Measurements from ENCODE around the gene STOX2. TPM values are rescaled to one million over a fixed set of nuclear protein-coding genes. Genes with fewer than 3 reads are reported as not detected.

The STOX2 gene
- total and polyA plus RNA-seq, 2 of the 8 experiments (the other 6 are each of a cell fraction or from before 2014, with no cell fraction given), result 5.5 to 20.0 TPM

GRCh38 chr4:183985786-183986185 is 80.7 kb downstream of the STOX2 start:
- H3K4me1 ChIP-seq (replicated peaks in 1 of 4; ENCODE audit: control insufficient read depth in 3 of 4, insufficient read depth in 4 of 4, low read length in 3 of 4), result peaks cover 3 to 18% (median 11%) of the 10 kb centered on the region in 4 experiments

More at GRCh38 chr4:183985786-183986185, 80.7 kb downstream of the STOX2 start:
- TF ChIP-seq MAFK (IDR thresholded peaks at IDR 0.05; ENCODE audit: low read depth, low read length) (no peak), SP2 (IDR thresholded peaks at IDR 0.05; ENCODE audit: low read length) (no peak)
- no peak overlapping the region for H2AK5ac ChIP-seq (ENCODE audit: low read depth, low read length)
- no peaks in the 10 kb centered on the region for H4K20me1 ChIP-seq (replicated peaks in 1 of 2; ENCODE audit: control insufficient read depth in 1 of 2, insufficient read depth in 2 of 2, low read length in 2 of 2)
- H3K27ac ChIP-seq (ENCODE audit: low read depth, low read length), result no peak overlapping the region
- FAIRE-seq, result no peak
- H3K9me3 ChIP-seq (ENCODE audit: insufficient read depth in 2 of 2, low read depth in 1 of 2, low read length in 1 of 2), result no peaks in the 10 kb centered on the region
- H2AFZ ChIP-seq (ENCODE audit: low read length), result no peak overlapping the region
- H4K8ac ChIP-seq (ENCODE audit: extremely low read depth, insufficient read depth, low read length), result no peak overlapping the region
- no peak overlapping the region for H2BK20ac ChIP-seq (ENCODE audit: low read length)
- H3K18ac ChIP-seq (ENCODE audit: extremely low read depth, low read length), result no peak overlapping the region
- H3K23me2 ChIP-seq (ENCODE audit: low read depth, low read length), result no peaks in the 10 kb centered on the region
- peaks cover 0 to 7% (median 2%) of the 10 kb centered on the region in 4 experiments; a peak in 3 of 7 replicates for H3K27me3 ChIP-seq (replicated peaks in 1 of 4; ENCODE audit: control insufficient read depth in 3 of 4, extremely low read depth in 1 of 4, insufficient read depth in 3 of 4, low read length in 3 of 4)
- H2BK120ac ChIP-seq (replicated peaks; ENCODE audit: low read depth, low read length), result no peak overlapping the region
- no peak overlapping the region for H4K91ac ChIP-seq (replicated peaks; ENCODE audit: insufficient read length, low read length)
- H2BK5ac ChIP-seq (ENCODE audit: low read depth, low read length), result no peak overlapping the region
- 0 out of 2 replicates have a peak, but pooled peaks cover 3% of the 10 kb centered on the region for H3K79me1 ChIP-seq (ENCODE audit: low read depth, low read length)
- no peak overlapping the region for H3K9ac ChIP-seq (replicated peaks in 1 of 4; ENCODE audit: extremely low read depth in 1 of 4, low read depth in 3 of 4, low read length in 3 of 4)
- H3K23ac ChIP-seq (ENCODE audit: insufficient read length), result no peak overlapping the region
- H4K5ac ChIP-seq (ENCODE audit: insufficient read length, low read depth, low read length), result no peak overlapping the region
- CTCF ChIA-PET (ENCODE audit: partially characterized antibody), result interaction anchor here (1.0 kb wide), 1 partner anchor 10 kb away, joined by 3 read pairs; no protein-coding TSS in a partner anchor
- H2BK15ac ChIP-seq (ENCODE audit: low read length), result no peak overlapping the region
- H2BK12ac ChIP-seq (ENCODE audit: low read depth, low read length), result no peak overlapping the region
- no peak for DNase-seq (ENCODE audit: low read depth in 1 of 2, low spot score in 2 of 2)
- POLR2A ChIA-PET (ENCODE audit: partially characterized antibody), result no interaction called here
- H3K56ac ChIP-seq (replicated peaks; ENCODE audit: insufficient read length, low read depth, low read length), result no peak overlapping the region
- H3K4me2 ChIP-seq (ENCODE audit: insufficient read depth in 1 of 2, low read depth in 2 of 2, low read length in 2 of 2), result no peak overlapping the region
- WGBS, 2 experiments (ENCODE audit: extremely low coverage in 1 of 2, insufficient coverage in 1 of 2, insufficient read length in 1 of 2, insufficient replicate concordance in 2 of 2, low coverage in 1 of 2, low lambda C conversion rate in 2 of 2, missing lambda C conversion rate in 1 of 2), result 86% methylated on average over 7 of the region's 7 CpGs; no CpG with 5 or more reads in 1 of the 2 experiments
- no peak overlapping the region for H3K14ac ChIP-seq (ENCODE audit: insufficient read length)
- H3K4ac ChIP-seq (replicated peaks; ENCODE audit: insufficient read length, low read depth, low read length), result no peak overlapping the region
- no peaks in the 10 kb centered on the region; a peak in 1 of 4 replicates for H3K79me2 ChIP-seq (ENCODE audit: control insufficient read depth in 1 of 2, insufficient read depth in 2 of 2, low read length in 2 of 2)
- H3K4me3 ChIP-seq (ENCODE audit: extremely low read depth in 1 of 4, insufficient read depth in 2 of 4, low read depth in 3 of 4, low read length in 4 of 4), result no peak overlapping the region
- no peaks in the 10 kb centered on the region for H3K36me3 ChIP-seq (ENCODE audit: control insufficient read depth in 2 of 4, insufficient read depth in 4 of 4, low read length in 3 of 4)
